GM12892 (cell line): ENCODE measurements around the gene RTEL1.

Experiments used
- DNase-seq: peaks from one replicate; pipeline ENCODE4 v3.0.0; 2011; ENCODE audit not compliant: insufficient read length
- FAIRE-seq: peaks from 2 replicates; lab custom pipeline; 2011; peaks lifted over from hg19 to GRCh38; lab: Jason Lieb, UNC
- POLR2A ChIP-seq: IDR thresholded peaks from 2 replicates; pipeline ENCODE4 v1.6.1; 2011; ENCODE audit warnings: low read depth, low read length, control low read depth
- POLR2AphosphoS5 ChIP-seq: IDR thresholded peaks from 2 replicates; pipeline ENCODE4 v1.6.1; 2011; ENCODE audit warnings: low read depth, low read length, control low read depth
- TAF1 ChIP-seq: IDR thresholded peaks from 2 replicates; pipeline ENCODE4 v1.6.1; 2011; ENCODE audit warnings: low read depth, mild to moderate bottlenecking, control low read depth, low read length, borderline replicate concordance

RTEL1 gene

GRCh38 chr20:63682384-63683139 is 24.4 kb downstream of the RTEL1 start:
- no peak for TF ChIP-seq POLR2AphosphoS5
- no peak for TF ChIP-seq POLR2A
- TF ChIP-seq TAF1: no peak
- DNase-seq (no peak), FAIRE-seq (no peak)

- FAIRE-seq: no peak
- no peak for DNase-seq
- TF ChIP-seq POLR2AphosphoS5 (0 out of 2 replicates have a peak, but pooled peaks have one; percentile 30), POLR2A (no peak)
These were observed 27.3 kb downstream of the RTEL1 start for GRCh38 chr20:63685269-63686026.

- no peak; the same call in 1 of the 2 replicates for TF ChIP-seq POLR2AphosphoS5
- TF ChIP-seq TAF1: no peak
- no peak for TF ChIP-seq POLR2A
- DNase-seq (no peak), FAIRE-seq (no peak)
These were observed 28.0 kb downstream of the RTEL1 start for GRCh38 chr20:63686094-63686491.

DNA sequence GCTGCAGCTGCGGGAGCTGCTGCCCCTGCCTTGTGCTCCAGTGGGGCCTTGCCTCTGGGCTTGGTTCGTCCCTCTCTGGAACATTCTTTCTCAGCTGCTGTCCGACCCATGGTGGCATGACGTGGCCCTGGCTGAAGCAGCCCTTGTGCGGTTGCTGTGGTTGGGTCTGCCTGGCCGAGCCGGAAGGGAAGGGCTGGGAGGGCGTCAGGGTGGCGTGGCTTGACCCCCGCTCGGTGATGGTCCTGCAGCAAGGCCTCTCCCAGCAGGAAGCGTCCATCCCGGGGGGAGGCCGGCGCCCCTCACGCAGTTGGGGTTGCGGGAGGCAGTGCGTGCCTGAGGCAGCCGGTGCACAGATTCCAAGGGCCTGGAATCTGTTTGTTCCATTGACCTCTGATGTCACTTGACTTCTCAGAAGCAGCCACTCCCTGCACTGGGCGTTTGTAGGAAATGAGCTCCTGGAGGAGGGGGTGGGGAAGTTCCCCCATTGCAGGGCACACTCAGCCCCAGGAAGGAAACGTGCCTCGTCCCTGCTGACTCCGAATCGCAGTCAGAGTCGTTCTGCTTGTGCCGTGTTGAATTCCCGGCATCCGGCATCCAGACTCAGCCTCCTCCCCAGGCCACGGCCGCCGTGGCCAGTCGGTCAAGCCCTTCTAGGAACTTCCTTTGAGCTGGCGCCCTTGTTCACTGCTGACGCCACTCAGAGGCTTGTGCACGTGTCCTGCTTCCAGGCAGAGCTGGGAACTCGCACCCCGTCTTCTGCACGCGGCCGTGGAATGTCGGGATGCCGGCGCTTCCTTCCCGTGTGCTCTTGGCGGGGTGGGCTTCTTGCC is 28.6 kb downstream of the RTEL1 start:
- FAIRE-seq (no peak), DNase-seq (no peak)
- no peak for TF ChIP-seq TAF1

- DNase-seq (no peak), FAIRE-seq (no peak)
- TF ChIP-seq POLR2A: no peak
- TF ChIP-seq TAF1: no peak
- TF ChIP-seq POLR2AphosphoS5: no peak
These were observed 29.5 kb downstream of the RTEL1 start for GRCh38 chr20:63687419-63688178.

GRCh38 chr20:63688228-63689045 is 30.3 kb downstream of the RTEL1 start:
- DNase-seq: no peak
- TF ChIP-seq POLR2A (no peak), TAF1 (no peak), POLR2AphosphoS5 (no peak)
- FAIRE-seq: no peak

- DNase-seq (no peak), FAIRE-seq (no peak)
- TF ChIP-seq TAF1 (no peak), POLR2A (no peak), POLR2AphosphoS5 (no peak)
These were observed 31.2 kb downstream of the RTEL1 start for GRCh38 chr20:63689046-63690002.

- no peak for DNase-seq
- FAIRE-seq: no peak
- TF ChIP-seq POLR2A: no peak
- no peak for TF ChIP-seq TAF1
- no peak for TF ChIP-seq POLR2AphosphoS5
These were observed 32.1 kb downstream of the RTEL1 start for GRCh38 chr20:63690003-63690897.
